ENCODE data around the gene PTPRM.

Gene PTPRM

GRCh38 chr18:8167673-8168072 is 600.6 kb downstream of the PTPRM start:
- WGBS, 2 experiments, result 95 to 99% methylated on average over 4 of the region's 4 CpGs
- Histone ChIP-seq H3K4me3 (ENCODE audit: insufficient read depth, low read depth, low read length) (no peak overlapping the region), H3K27ac (ENCODE audit: insufficient read depth, low read depth, low read length, poor library complexity, severe bottlenecking) (no peak overlapping the region), H3K27me3 (ENCODE audit: control insufficient read depth, insufficient read depth, low read length, poor library complexity, severe bottlenecking) (no peaks in the 10 kb centered on the region), H3K9me3 (ENCODE audit: control insufficient read depth, low read length) (no peaks in the 10 kb centered on the region), H3K36me3 (ENCODE audit: control insufficient read depth, insufficient read depth, low read length) (no peaks in the 10 kb centered on the region), H3K4me1 (ENCODE audit: control insufficient read depth, insufficient read depth, low read length) (no peaks in the 10 kb centered on the region)

- H3K4me3 ChIP-seq (ENCODE audit: insufficient read depth, low read depth, low read length), result no peak overlapping the region
- no peaks in the 10 kb centered on the region for H3K4me1 ChIP-seq (ENCODE audit: control insufficient read depth, insufficient read depth, low read length)
- no peaks in the 10 kb centered on the region for H3K27me3 ChIP-seq (ENCODE audit: control insufficient read depth, insufficient read depth, low read length, poor library complexity, severe bottlenecking)
- H3K9me3 ChIP-seq (ENCODE audit: control insufficient read depth, low read length), result no peaks in the 10 kb centered on the region
- no peaks in the 10 kb centered on the region for H3K36me3 ChIP-seq (ENCODE audit: control insufficient read depth, insufficient read depth, low read length)
- H3K27ac ChIP-seq (ENCODE audit: insufficient read depth, low read depth, low read length, poor library complexity, severe bottlenecking), result no peak overlapping the region
- 96 to 100% methylated on average over 1 of the region's 1 CpG for WGBS, 2 experiments
These were observed 602.6 kb downstream of the PTPRM start for GRCh38 chr18:8169722-8170121.

DNA sequence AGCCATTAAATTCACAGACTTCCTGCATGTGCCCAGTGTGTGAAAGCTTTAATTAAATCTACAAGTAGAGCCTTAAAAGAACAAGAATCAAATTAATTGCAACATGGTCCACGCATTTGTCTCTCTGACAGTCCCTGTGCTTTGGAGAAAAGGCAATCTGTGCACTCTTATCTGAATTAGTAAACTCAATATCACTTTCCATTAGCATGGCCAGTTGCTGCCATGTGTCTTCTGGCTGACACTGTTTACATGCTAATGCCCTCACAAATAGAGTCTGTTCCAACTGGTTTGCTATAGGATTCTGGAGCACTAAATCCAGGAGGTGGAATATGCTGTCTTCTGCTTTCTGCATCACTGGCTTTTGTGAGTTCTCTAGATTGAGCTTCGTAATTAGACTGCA is 607.7 kb downstream of the PTPRM start:
- no peak overlapping the region for H3K27ac ChIP-seq (ENCODE audit: insufficient read depth, low read depth, low read length, poor library complexity, severe bottlenecking)
- no peaks in the 10 kb centered on the region for H3K27me3 ChIP-seq (ENCODE audit: control insufficient read depth, insufficient read depth, low read length, poor library complexity, severe bottlenecking)
- H3K9me3 ChIP-seq (ENCODE audit: control insufficient read depth, low read length), result no peaks in the 10 kb centered on the region
- H3K36me3 ChIP-seq (ENCODE audit: control insufficient read depth, insufficient read depth, low read length), result no peaks in the 10 kb centered on the region
- H3K4me3 ChIP-seq (ENCODE audit: insufficient read depth, low read depth, low read length), result no peak overlapping the region
- H3K4me1 ChIP-seq (ENCODE audit: control insufficient read depth, insufficient read depth, low read length), result peaks cover 10% of the 10 kb centered on the region
- 97% methylated on average over 2 of the region's 2 CpGs for WGBS, 2 experiments

GRCh38 chr18:8175501-8176061 is 608.5 kb downstream of the PTPRM start:
- H3K4me1 ChIP-seq (ENCODE audit: control insufficient read depth, insufficient read depth, low read length), result peaks cover 10% of the 10 kb centered on the region
- H3K27ac ChIP-seq (ENCODE audit: insufficient read depth, low read depth, low read length, poor library complexity, severe bottlenecking), result no peak overlapping the region
- no peaks in the 10 kb centered on the region for H3K9me3 ChIP-seq (ENCODE audit: control insufficient read depth, low read length)
- no peak overlapping the region for H3K4me3 ChIP-seq (ENCODE audit: insufficient read depth, low read depth, low read length)
- H3K36me3 ChIP-seq (ENCODE audit: control insufficient read depth, insufficient read depth, low read length), result no peaks in the 10 kb centered on the region
- 89 to 92% methylated on average over 6 of the region's 7 CpGs for WGBS, 2 experiments
- H3K27me3 ChIP-seq (ENCODE audit: control insufficient read depth, insufficient read depth, low read length, poor library complexity, severe bottlenecking), result no peaks in the 10 kb centered on the region

- Histone ChIP-seq H3K27me3 (ENCODE audit: control insufficient read depth, insufficient read depth, low read length, poor library complexity, severe bottlenecking) (no peaks in the 10 kb centered on the region), H3K9me3 (ENCODE audit: control insufficient read depth, low read length) (no peaks in the 10 kb centered on the region), H3K36me3 (ENCODE audit: control insufficient read depth, insufficient read depth, low read length) (no peaks in the 10 kb centered on the region), H3K4me1 (ENCODE audit: control insufficient read depth, insufficient read depth, low read length) (peaks cover 10% of the 10 kb centered on the region), H3K4me3 (ENCODE audit: insufficient read depth, low read depth, low read length) (no peak overlapping the region), H3K27ac (ENCODE audit: insufficient read depth, low read depth, low read length, poor library complexity, severe bottlenecking) (no peak overlapping the region)
- 91 to 97% methylated on average over 3 of the region's 3 CpGs for WGBS, 2 experiments
These were observed 609.0 kb downstream of the PTPRM start for GRCh38 chr18:8176109-8176508.

DNA sequence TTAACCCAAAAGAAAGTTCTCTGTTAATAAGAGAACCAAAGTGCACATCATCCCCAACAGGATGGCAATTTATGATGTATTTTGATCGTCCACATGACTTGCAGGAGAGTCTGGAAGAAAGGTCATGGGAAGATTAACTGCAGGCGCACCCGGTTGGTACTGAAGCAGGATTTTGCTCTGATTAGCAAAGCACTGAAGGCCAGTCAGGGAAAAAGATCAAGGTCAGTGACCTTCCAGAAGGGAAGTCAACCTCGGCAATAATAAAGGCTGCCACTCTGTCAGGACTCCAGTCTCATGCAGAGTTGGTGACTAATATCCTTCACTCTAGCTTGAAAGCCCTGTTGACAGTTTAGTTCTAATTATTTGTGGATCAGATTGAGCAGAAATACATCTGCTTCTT is 609.4 kb downstream of the PTPRM start:
- no peak overlapping the region for H3K4me3 ChIP-seq (ENCODE audit: insufficient read depth, low read depth, low read length)
- no peak overlapping the region for H3K27ac ChIP-seq (ENCODE audit: insufficient read depth, low read depth, low read length, poor library complexity, severe bottlenecking)
- peaks cover 10% of the 10 kb centered on the region for H3K4me1 ChIP-seq (ENCODE audit: control insufficient read depth, insufficient read depth, low read length)
- no peaks in the 10 kb centered on the region for H3K27me3 ChIP-seq (ENCODE audit: control insufficient read depth, insufficient read depth, low read length, poor library complexity, severe bottlenecking)
- no peaks in the 10 kb centered on the region for H3K9me3 ChIP-seq (ENCODE audit: control insufficient read depth, low read length)
- H3K36me3 ChIP-seq (ENCODE audit: control insufficient read depth, insufficient read depth, low read length), result no peaks in the 10 kb centered on the region
- 56 to 62% methylated on average over 4 of the region's 4 CpGs for WGBS, 2 experiments

DNA sequence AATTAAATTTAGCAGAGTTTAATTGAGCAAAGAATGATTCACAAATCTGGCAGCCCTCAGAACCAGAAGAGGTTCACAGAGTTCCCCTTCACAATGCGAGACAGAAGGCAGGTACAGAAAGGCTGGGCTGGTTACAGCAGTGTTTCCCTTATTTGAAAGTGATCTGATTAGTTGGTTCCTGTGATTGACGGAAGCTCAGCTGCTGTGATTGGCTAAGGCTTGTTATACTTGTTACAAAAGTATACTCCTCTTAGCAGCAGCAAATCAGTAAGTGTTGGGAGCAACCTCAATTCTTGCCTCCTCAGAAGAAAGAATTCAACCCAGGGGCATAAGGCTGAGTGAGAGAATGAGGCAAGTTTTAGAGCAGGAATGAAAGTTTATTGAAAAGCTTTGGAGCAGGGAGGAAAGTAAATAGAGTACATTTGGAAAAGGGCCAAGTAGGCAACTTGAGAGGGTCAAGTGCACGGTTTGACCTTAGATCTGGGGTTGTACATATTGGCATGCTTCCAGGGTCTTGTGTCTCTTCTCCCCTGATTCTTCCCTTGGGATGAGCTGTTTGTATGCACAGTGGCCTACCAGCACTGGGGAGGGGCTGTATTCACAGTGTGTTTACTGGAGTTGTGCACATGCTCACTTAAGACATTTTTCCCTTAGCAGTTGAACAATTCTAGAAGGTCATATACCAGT is 610.4 kb downstream of the PTPRM start:
- H3K4me1 ChIP-seq (ENCODE audit: control insufficient read depth, insufficient read depth, low read length), result peaks cover 10% of the 10 kb centered on the region
- no peaks in the 10 kb centered on the region for H3K9me3 ChIP-seq (ENCODE audit: control insufficient read depth, low read length)
- no peak overlapping the region for H3K27ac ChIP-seq (ENCODE audit: insufficient read depth, low read depth, low read length, poor library complexity, severe bottlenecking)
- no peak overlapping the region for H3K4me3 ChIP-seq (ENCODE audit: insufficient read depth, low read depth, low read length)
- 86 to 90% methylated on average over 3 of the region's 3 CpGs for WGBS, 2 experiments
- H3K36me3 ChIP-seq (ENCODE audit: control insufficient read depth, insufficient read depth, low read length), result no peaks in the 10 kb centered on the region
- H3K27me3 ChIP-seq (ENCODE audit: control insufficient read depth, insufficient read depth, low read length, poor library complexity, severe bottlenecking), result no peaks in the 10 kb centered on the region

- 92 to 94% methylated on average over 2 of the region's 2 CpGs for WGBS, 2 experiments
These were observed 619.3 kb downstream of the PTPRM start for GRCh38 chr18:8186413-8186812.

GRCh38 chr18:8188184-8188583 is 621.1 kb downstream of the PTPRM start:
- Histone ChIP-seq H3K27me3 (ENCODE audit: control insufficient read depth, insufficient read depth, low read length, poor library complexity, severe bottlenecking) (no peaks in the 10 kb centered on the region), H3K27ac (ENCODE audit: insufficient read depth, low read depth, low read length, poor library complexity, severe bottlenecking) (no peak overlapping the region), H3K4me1 (ENCODE audit: control insufficient read depth, insufficient read depth, low read length) (no peaks in the 10 kb centered on the region), H3K9me3 (ENCODE audit: control insufficient read depth, low read length) (no peaks in the 10 kb centered on the region), H3K36me3 (ENCODE audit: control insufficient read depth, insufficient read depth, low read length) (no peaks in the 10 kb centered on the region), H3K4me3 (ENCODE audit: insufficient read depth, low read depth, low read length) (no peak overlapping the region)
- WGBS, 2 experiments, result 93 to 95% methylated on average over 7 of the region's 7 CpGs

More at GRCh38 chr18:8186413-8186812, 619.3 kb downstream of the PTPRM start:
- H3K4me1 ChIP-seq (ENCODE audit: control insufficient read depth, insufficient read depth, low read length), result no peaks in the 10 kb centered on the region
- no peak overlapping the region for H3K4me3 ChIP-seq (ENCODE audit: insufficient read depth, low read depth, low read length)
- H3K27me3 ChIP-seq (ENCODE audit: control insufficient read depth, insufficient read depth, low read length, poor library complexity, severe bottlenecking), result no peaks in the 10 kb centered on the region
- no peaks in the 10 kb centered on the region for H3K36me3 ChIP-seq (ENCODE audit: control insufficient read depth, insufficient read depth, low read length)
- no peaks in the 10 kb centered on the region for H3K9me3 ChIP-seq (ENCODE audit: control insufficient read depth, low read length)
- H3K27ac ChIP-seq (ENCODE audit: insufficient read depth, low read depth, low read length, poor library complexity, severe bottlenecking), result no peak overlapping the region

DNA sequence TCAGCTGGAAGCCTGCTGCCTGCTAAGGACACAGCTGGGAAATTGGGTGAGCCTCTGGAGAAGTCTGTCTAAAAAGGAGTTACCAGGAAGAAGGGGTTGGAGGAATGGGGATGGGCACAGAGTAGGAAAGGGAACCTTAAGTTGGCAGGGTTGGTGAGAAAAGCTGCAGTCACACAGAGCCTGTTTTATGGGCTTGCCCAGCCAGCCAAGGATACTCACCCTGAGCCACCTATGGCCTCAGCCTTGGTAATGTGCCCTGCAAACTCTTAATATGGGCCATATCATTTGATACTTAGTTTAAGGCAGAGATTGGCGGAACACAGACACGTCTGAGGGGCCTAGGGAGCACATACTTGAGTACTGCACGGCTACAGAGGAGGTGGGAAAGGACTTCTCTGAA is 623.9 kb downstream of the PTPRM start:
- 96 to 97% methylated on average over 3 of the region's 3 CpGs for WGBS, 2 experiments
- Histone ChIP-seq H3K27me3 (ENCODE audit: control insufficient read depth, insufficient read depth, low read length, poor library complexity, severe bottlenecking) (no peaks in the 10 kb centered on the region), H3K9me3 (ENCODE audit: control insufficient read depth, low read length) (no peaks in the 10 kb centered on the region), H3K4me3 (ENCODE audit: insufficient read depth, low read depth, low read length) (no peak overlapping the region), H3K36me3 (ENCODE audit: control insufficient read depth, insufficient read depth, low read length) (no peaks in the 10 kb centered on the region), H3K4me1 (ENCODE audit: control insufficient read depth, insufficient read depth, low read length) (no peaks in the 10 kb centered on the region), H3K27ac (ENCODE audit: insufficient read depth, low read depth, low read length, poor library complexity, severe bottlenecking) (no peak overlapping the region)

Data from ectodermal cell (in vitro differentiated cells).